Endothelial cell of umbilical vein (primary cell): ENCODE data around the gene LTF. TPM values are rescaled to one million over a fixed set of nuclear protein-coding genes. Genes with fewer than 3 reads are reported as not detected.
A peak's percentile ranks its signal among the peaks of the same experiment; 100 is the strongest.

Source experiments
- BruUV-seq: library from RNA; stranded (reverse); fragments of 400-500 nt; replicated peaks from 2 replicates; lab custom pipeline; 2021; lab: Mats Ljungman, UMichigan
- CTCF ChIA-PET: fragments of 300-600, 350-600 bp; sonication (Branson Sonifier 250); formaldehyde crosslinking; loops from one replicate; lab custom pipeline; 2021; ENCODE audit warnings: antibody characterized with exemption, inconsistent platforms; lab: Charles Lee
- POLR2A ChIA-PET: fragments of 300-600, 350-600 bp; sonication (Branson Sonifier 250); formaldehyde crosslinking; loops from one replicate; lab custom pipeline; 2021; ENCODE audit warnings: antibody characterized with exemption, inconsistent platforms; lab: Charles Lee
- DNase-seq: peaks from one replicate; pipeline ENCODE4 v3.0.0-alpha.2; 2011; ENCODE audit warnings: low read depth, low spot score
- FAIRE-seq: peaks from 2 replicates; lab custom pipeline; 2011; peaks lifted over from hg19 to GRCh38; lab: Jason Lieb, UNC
- H2AFZ ChIP-seq: 2 replicates; pipeline ENCODE4 v1.6.0; 2012; ENCODE audit warnings: low read depth, low read length, control low read depth, inconsistent platforms
- H3K27ac ChIP-seq: 2 replicates; pipeline ENCODE4 v1.5.1; 2011; ENCODE audit warnings: low read depth, mild to moderate bottlenecking, control low read depth, low read length, moderate library complexity; ENCODE audit not compliant: insufficient read depth
- H3K27me3 ChIP-seq, 2 experiments: 2 replicates each; pipeline versions ENCODE4 v1.6.0 to v1.6.1; 2011; ENCODE audit warnings: low read length in 2 of 2, mixed read lengths in 1 of 2; ENCODE audit not compliant: control insufficient read depth in 2 of 2, insufficient read depth in 2 of 2
- H3K36me3 ChIP-seq, 2 experiments: 2 replicates in 1 of 2; 3 replicates in 1 of 2; pipeline ENCODE4 v1.5.1; 2011; ENCODE audit warnings: low read length in 2 of 2, mild to moderate bottlenecking in 1 of 2, moderate library complexity in 1 of 2; ENCODE audit not compliant: control insufficient read depth in 2 of 2, insufficient read depth in 2 of 2; ENCODE audit errors: extremely low read depth in 1 of 2
- H3K4me1 ChIP-seq: 3 replicates; pipeline ENCODE4 v1.5.1; 2011; ENCODE audit warnings: mild to moderate bottlenecking, low read length; ENCODE audit not compliant: control insufficient read depth, insufficient read depth; ENCODE audit errors: extremely low read depth
- H3K4me2 ChIP-seq: 2 replicates; pipeline ENCODE4 v1.6.1; 2011; ENCODE audit warnings: low read length, control low read depth, mixed read lengths; ENCODE audit not compliant: insufficient read depth
- H3K4me3 ChIP-seq, 3 experiments: fragments of 200-600 bp in 1 of 3; sonication (generic), shearing (Covaris generic) in 1 of 3; replicated peaks in 1 of 3; 2 replicates each; pipeline ENCODE4 v1.5.1; 2011 to 2016; ENCODE audit warnings: control low read depth in 3 of 3, low read length in 3 of 3, mild to moderate bottlenecking in 2 of 3, inconsistent platforms in 1 of 3, low read depth in 1 of 3, moderate library complexity in 1 of 3; ENCODE audit not compliant: insufficient read depth in 1 of 3
- H3K79me2 ChIP-seq: 2 replicates; pipeline ENCODE4 v1.6.0; 2012; ENCODE audit warnings: low read length, inconsistent platforms; ENCODE audit not compliant: control insufficient read depth, insufficient read depth
- H3K9ac ChIP-seq: replicated peaks from 2 replicates; pipeline ENCODE3; 2011; ENCODE audit warnings: low read length, control low read depth; ENCODE audit not compliant: insufficient read depth; ENCODE audit errors: extremely low read depth
- H3K9me1 ChIP-seq: replicated peaks from 3 replicates; pipeline ENCODE4 v1.6.0; 2011; ENCODE audit warnings: mild to moderate bottlenecking, low read length; ENCODE audit not compliant: control insufficient read depth, insufficient read depth; ENCODE audit errors: extremely low read depth
- H3K9me3 ChIP-seq: replicated peaks from 2 replicates; pipeline ENCODE4 v1.5.1; 2012; ENCODE audit warnings: low read length, inconsistent platforms; ENCODE audit not compliant: control insufficient read depth, insufficient read depth
- H4K20me1 ChIP-seq: replicated peaks from 2 replicates; pipeline ENCODE3; 2011; ENCODE audit warnings: mild to moderate bottlenecking, low read length; ENCODE audit not compliant: control insufficient read depth, insufficient read depth; ENCODE audit errors: extremely low read depth
- CTCF ChIP-seq, 2 donors: IDR thresholded peaks; 1 replicate in 1 of 2; 2 replicates in 1 of 2; pipeline ENCODE4 v1.5.1; 2011; ENCODE audit warnings: low read length in 2 of 2, mild to moderate bottlenecking in 2 of 2, moderate library complexity in 2 of 2, control low read depth in 1 of 2, inconsistent platforms in 1 of 2, low read depth in 1 of 2; ENCODE audit not compliant: insufficient read depth in 1 of 2; ENCODE audit errors: extremely low read depth in 1 of 2
- EZH2 ChIP-seq: IDR thresholded peaks from 2 replicates; pipeline ENCODE4 v1.6.1; 2012; ENCODE audit warnings: borderline replicate concordance, low read depth, mild to moderate bottlenecking, moderate library complexity, low read length, inconsistent platforms; ENCODE audit not compliant: severe bottlenecking
- FOS ChIP-seq: IDR thresholded peaks from 2 replicates; pipeline ENCODE4 v1.6.1; 2011; ENCODE audit warnings: mild to moderate bottlenecking, low read length, moderate library complexity, borderline replicate concordance; ENCODE audit not compliant: insufficient read depth
- GATA2 ChIP-seq: IDR thresholded peaks from 2 replicates; pipeline ENCODE4 v1.7.0; 2011; ENCODE audit warnings: low read depth, mild to moderate bottlenecking, moderate library complexity, mixed read lengths, low read length; ENCODE audit not compliant: insufficient read length, insufficient read depth
- JUN ChIP-seq: IDR thresholded peaks from 2 replicates; pipeline ENCODE4 v1.6.1; 2011; ENCODE audit warnings: borderline replicate concordance, low read depth; ENCODE audit not compliant: insufficient read length, insufficient read depth
- MAX ChIP-seq: IDR thresholded peaks from 2 replicates; pipeline ENCODE4 v1.6.1; 2011; ENCODE audit not compliant: insufficient read depth, insufficient read length
- MYC ChIP-seq: IDR thresholded peaks from one replicate; pipeline ENCODE4 v1.6.1; 2011; ENCODE audit warnings: mild to moderate bottlenecking, low read depth, low read length
- POLR2A ChIP-seq: IDR thresholded peaks from 2 replicates; pipeline ENCODE4 v1.6.1; 2012; ENCODE audit warnings: low read depth, mild to moderate bottlenecking, control low read depth, low read length
- POLR2AphosphoS5 ChIP-seq: IDR thresholded peaks from 2 replicates; pipeline ENCODE4 v1.6.1; 2012; ENCODE audit warnings: low read depth, mild to moderate bottlenecking, control low read depth, low read length, moderate library complexity; ENCODE audit not compliant: insufficient read depth
- dilution Hi-C: fragments of 300-500 bp; cut with MboI; formaldehyde crosslinking; loops from one replicate; pipeline ENCODE4 v1.15.0; 2019; ENCODE audit warnings: low sequenced_read_pairs; ENCODE audit not compliant: extremely low pct_ligation_motif_present
- intact Hi-C: fragments of 100-400 bp; cut with micrococcal nuclease; formaldehyde crosslinking; loops from one replicate; pipeline ENCODE4 v1.10.0; 2022
- polyA plus RNA-seq, 4 experiments: library from polyadenylated mRNA; depleted of rRNA in 3 of 4; stranded (reverse) in 3 of 4; unstranded in 1 of 4; fragments of >200 nt; gene quantifications; 2 replicates each; pipeline versions ENCODE4 v1.2.1 to v1.2.3, GENCODE V29; 2011 to 2012; ENCODE audit warnings: missing spikeins in 1 of 4
- total RNA-seq: library from RNA; stranded (reverse); gene quantifications from 2 replicates; pipeline ENCODE4 v1.2.3, GENCODE V29; 2021

The LTF gene
- total and polyA plus RNA-seq, 2 donors (not counting 3 experiments of a cell fraction or from before 2014, with no cell fraction given): not detected

- Histone ChIP-seq H3K4me1 (peaks cover 12% of the 10 kb centered on the region), H3K9me1 (no peaks in the 10 kb centered on the region), H4K20me1 (no peaks in the 10 kb centered on the region), H3K4me2 (no peak overlapping the region), H3K4me3 (no peak overlapping the region), H3K9ac (no peak overlapping the region), H3K79me2 (no peaks in the 10 kb centered on the region), H3K36me3 (no peaks in the 10 kb centered on the region), H3K27ac (no peak overlapping the region), H3K9me3 (no peaks in the 10 kb centered on the region), H3K27me3 (no peaks in the 10 kb centered on the region), H2AFZ (peak overlapping the region; percentile 30)
- TF ChIP-seq EZH2 (no peak), POLR2A (no peak)
- ChIA-PET POLR2A (no interaction called here), CTCF (interaction anchor here (1.2 to 3.8 kb wide), 5 partner anchors 12 to 123 kb away, joined by 3 to 13 read pairs (median 4); no protein-coding TSS in a partner anchor)
- dilution Hi-C loops (no loop called here), intact Hi-C loops (no loop called here)
- DNase-seq: peak; percentile 15
- peak; percentile 46 for FAIRE-seq
- BruUV-seq: no TSS peak
These were observed 65.1 kb downstream of the LTF start for GRCh38 chr3:46399557-46399956.

DNA sequence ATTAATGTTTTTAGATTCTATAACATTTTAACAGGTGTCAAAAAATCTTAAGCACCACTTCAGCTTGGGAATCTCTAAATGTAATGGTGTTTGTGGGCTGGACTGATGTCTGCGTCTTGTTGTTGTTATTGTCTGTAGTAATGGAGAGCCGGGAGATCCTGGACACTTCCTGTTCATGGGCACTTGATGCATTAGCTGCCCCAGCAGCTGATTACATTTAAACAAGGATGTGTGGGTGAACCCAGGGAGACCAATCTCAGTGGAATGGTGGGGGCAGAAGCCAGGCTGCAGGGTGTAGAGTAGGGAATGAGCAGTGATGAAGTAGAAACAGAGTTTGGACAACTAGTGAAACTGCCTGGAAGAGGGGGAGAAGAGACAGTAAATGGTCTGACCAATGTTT is 65.6 kb downstream of the LTF start:
- H3K4me3 ChIP-seq: no peak overlapping the region
- dilution Hi-C loops: no loop called here
- TF ChIP-seq EZH2 (no peak), CTCF (IDR thresholded peaks at IDR 0.05; ENCODE audit: extremely low read depth in 1 of 2, insufficient read depth in 1 of 2, low read depth in 1 of 2, low read length in 2 of 2) (no peak), POLR2A (no peak), GATA2 (no peak), MAX (no peak), MYC (no peak), FOS (no peak), JUN (no peak), POLR2AphosphoS5 (no peak)
- ChIA-PET CTCF (interaction anchor here (1.3 to 3.8 kb wide), 3 partner anchors 12 to 89 kb away, joined by 3 to 13 read pairs (median 4); no protein-coding TSS in a partner anchor), POLR2A (no interaction called here)
- no peaks in the 10 kb centered on the region for H3K9me1 ChIP-seq
- no peak overlapping the region for H3K27ac ChIP-seq
- H3K36me3 ChIP-seq: no peaks in the 10 kb centered on the region
- H3K9ac ChIP-seq: no peak overlapping the region
- no peaks in the 10 kb centered on the region for H3K9me3 ChIP-seq
- H3K27me3 ChIP-seq: no peaks in the 10 kb centered on the region
- peak overlapping the region; percentile 55 for H2AFZ ChIP-seq
- H3K79me2 ChIP-seq: no peaks in the 10 kb centered on the region
- H3K4me1 ChIP-seq: peaks cover 12% of the 10 kb centered on the region
- H3K4me2 ChIP-seq: no peak overlapping the region
- no TSS peak for BruUV-seq
- H4K20me1 ChIP-seq: no peaks in the 10 kb centered on the region
- intact Hi-C loops: no loop called here
- no peak for FAIRE-seq
- DNase-seq: no peak
